Chondrocyte (in vitro differentiated cells): ENCODE data around the gene FAM241B. TPM values are rescaled to one million over a fixed set of nuclear protein-coding genes. Genes with fewer than 3 reads are reported as not detected.

Source experiments
- DNase-seq: peaks from one replicate; pipeline ENCODE4 v3.0.0; 2021; ENCODE audit warnings: mixed read lengths, low spot score
- H3K27ac Mint-ChIP-seq: one replicate; pipeline ENCODE4 v1.8.0; 2021; ENCODE audit warnings: mild to moderate bottlenecking, moderate library complexity, mixed read lengths; ENCODE audit not compliant: unreplicated experiment
- H3K27me3 Mint-ChIP-seq: 2 replicates; pipeline ENCODE4 v1.8.0; 2021; ENCODE audit warnings: low read depth, mixed read lengths
- H3K36me3 Mint-ChIP-seq: 2 replicates; pipeline ENCODE4 v1.8.0; 2021; ENCODE audit warnings: low read depth, mixed read lengths
- H3K4me1 Mint-ChIP-seq: 2 replicates; pipeline ENCODE4 v1.8.0; 2021; ENCODE audit warnings: low read depth, mild to moderate bottlenecking, mixed read lengths
- H3K4me3 Mint-ChIP-seq: one replicate; pipeline ENCODE4 v1.8.0; 2021; ENCODE audit warnings: mild to moderate bottlenecking, moderate library complexity, mixed read lengths; ENCODE audit not compliant: unreplicated experiment
- H3K9me3 Mint-ChIP-seq: 2 replicates; pipeline ENCODE4 v1.8.0; 2021; ENCODE audit warnings: low read depth, mixed read lengths
- total RNA-seq: library from RNA; stranded (reverse); gene quantifications from 3 replicates; pipeline ENCODE4 v1.2.1, GENCODE V29; 2021
- TF ChIP-seq, protein P1 (sequence below): fragments of 200-600 bp; sonication (generic); IDR thresholded peaks from 2 replicates; pipeline ENCODE4 v1.5.0; 2021; ENCODE audit warnings: antibody characterized with exemption, mild to moderate bottlenecking, moderate library complexity

FAM241B gene
- total RNA-seq, 1 donor from 2014 or later, result 9.7 TPM

DNA sequence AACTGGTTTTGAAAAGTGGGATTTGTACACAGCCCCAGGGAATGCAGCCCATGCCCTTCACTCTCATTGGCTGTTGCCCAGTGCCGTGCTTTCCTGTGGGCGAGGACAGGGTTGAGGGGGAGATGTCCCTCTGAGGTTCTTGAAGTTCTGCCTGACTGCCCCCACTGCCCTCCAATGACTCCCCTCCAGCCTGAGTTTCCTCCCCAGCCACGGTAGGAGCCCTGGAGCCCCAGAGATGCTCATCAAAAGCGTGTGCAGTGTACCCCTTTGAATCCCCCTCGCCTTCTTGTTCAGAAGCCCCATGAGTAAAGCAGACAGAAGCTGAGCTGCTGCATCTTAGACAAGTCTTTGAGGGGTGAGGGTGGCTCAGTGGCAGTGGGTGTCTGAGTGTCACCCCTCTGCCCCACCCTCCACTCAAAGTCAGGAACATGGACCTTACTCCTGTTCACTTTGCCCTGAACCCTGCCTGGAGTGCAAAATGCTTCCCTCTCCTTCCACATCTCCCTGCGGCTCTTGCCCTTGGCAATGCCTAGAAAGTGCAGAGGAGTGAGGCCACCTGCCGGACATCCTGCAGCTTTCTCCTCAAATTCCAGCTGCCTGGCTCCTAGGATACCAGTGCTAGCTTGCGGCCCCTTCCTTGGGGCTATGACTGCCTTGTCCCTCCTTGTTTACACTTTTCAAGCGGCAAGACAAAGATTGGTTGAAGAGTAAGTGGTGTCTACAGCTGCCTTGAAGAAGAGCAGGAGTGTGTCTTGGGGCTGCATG is 19.9 kb downstream of the FAM241B start:
- peak; percentile 48 for DNase-seq
- no peak overlapping the region for H3K4me3 Mint-ChIP-seq
- no peaks in the 10 kb centered on the region for H3K27me3 Mint-ChIP-seq
- peaks cover 18% of the 10 kb centered on the region for H3K4me1 Mint-ChIP-seq
- no peaks in the 10 kb centered on the region for H3K36me3 Mint-ChIP-seq
- H3K9me3 Mint-ChIP-seq, result no peaks in the 10 kb centered on the region
- TF ChIP-seq, protein P1, sequence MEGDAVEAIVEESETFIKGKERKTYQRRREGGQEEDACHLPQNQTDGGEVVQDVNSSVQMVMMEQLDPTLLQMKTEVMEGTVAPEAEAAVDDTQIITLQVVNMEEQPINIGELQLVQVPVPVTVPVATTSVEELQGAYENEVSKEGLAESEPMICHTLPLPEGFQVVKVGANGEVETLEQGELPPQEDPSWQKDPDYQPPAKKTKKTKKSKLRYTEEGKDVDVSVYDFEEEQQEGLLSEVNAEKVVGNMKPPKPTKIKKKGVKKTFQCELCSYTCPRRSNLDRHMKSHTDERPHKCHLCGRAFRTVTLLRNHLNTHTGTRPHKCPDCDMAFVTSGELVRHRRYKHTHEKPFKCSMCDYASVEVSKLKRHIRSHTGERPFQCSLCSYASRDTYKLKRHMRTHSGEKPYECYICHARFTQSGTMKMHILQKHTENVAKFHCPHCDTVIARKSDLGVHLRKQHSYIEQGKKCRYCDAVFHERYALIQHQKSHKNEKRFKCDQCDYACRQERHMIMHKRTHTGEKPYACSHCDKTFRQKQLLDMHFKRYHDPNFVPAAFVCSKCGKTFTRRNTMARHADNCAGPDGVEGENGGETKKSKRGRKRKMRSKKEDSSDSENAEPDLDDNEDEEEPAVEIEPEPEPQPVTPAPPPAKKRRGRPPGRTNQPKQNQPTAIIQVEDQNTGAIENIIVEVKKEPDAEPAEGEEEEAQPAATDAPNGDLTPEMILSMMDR, result peak; percentile 41
- H3K27ac Mint-ChIP-seq, result no peak overlapping the region

DNA sequence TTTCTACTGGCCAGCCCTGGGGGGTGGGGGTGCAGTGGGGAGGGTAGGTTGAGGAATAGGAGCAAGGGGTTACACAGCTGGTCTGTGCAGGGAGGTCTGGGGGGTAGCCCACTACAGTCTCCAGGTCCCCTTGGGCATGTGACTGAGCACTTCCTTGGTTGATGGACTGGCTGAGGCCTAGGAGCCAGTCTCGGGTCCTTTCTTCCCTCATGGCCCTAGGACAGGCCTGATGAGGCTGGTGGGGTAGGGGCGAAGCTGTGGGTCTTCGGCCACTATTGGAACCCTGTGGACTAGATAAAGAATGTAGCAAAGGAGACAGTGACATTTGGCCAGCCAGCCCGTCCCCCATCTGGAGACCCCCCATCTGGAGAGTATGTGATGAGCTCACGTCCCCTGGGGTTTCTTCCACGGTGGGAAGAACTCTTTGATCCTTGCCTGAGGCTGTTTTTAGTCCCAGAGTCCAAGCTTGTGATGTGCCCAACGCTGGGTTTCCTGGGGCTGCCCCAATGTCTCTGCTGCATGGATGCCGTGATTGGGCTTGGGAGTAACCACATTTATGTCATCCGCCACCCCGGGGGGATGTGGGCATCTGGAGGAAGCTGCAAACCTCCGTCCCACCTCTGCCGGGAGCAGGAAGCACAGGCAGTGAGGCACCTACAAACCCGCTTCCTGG is 20.7 kb downstream of the FAM241B start:
- Mint-ChIP-seq H3K4me3 (no peak overlapping the region), H3K27ac (no peak overlapping the region), H3K4me1 (peaks cover 18% of the 10 kb centered on the region), H3K27me3 (no peaks in the 10 kb centered on the region), H3K36me3 (no peaks in the 10 kb centered on the region), H3K9me3 (no peaks in the 10 kb centered on the region)
- TF ChIP-seq, protein P1, result no peak
- DNase-seq, result peak; percentile 66

DNA sequence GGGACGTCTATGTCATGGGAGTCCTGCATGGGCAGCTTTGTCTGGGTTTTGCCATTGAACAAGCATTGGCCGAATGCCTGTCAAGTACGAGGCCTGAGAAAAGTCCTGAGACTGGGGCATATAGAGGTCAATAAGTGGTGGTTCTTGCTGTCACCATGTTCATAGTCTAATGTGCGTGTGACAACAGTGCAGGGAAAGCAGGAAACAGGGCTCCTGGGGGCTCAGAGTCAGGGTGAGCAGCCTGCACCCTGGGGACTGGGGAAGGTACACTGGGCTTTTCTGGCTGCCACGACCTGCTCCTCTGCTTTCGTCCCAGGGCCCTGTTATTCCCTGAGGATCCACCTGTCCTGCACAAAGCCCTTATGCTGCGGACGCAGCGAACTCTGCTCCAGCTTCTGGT is 21.3 kb downstream of the FAM241B start:
- Mint-ChIP-seq H3K9me3 (no peaks in the 10 kb centered on the region), H3K36me3 (no peaks in the 10 kb centered on the region), H3K4me1 (peaks cover 16% of the 10 kb centered on the region), H3K4me3 (no peak overlapping the region), H3K27me3 (no peaks in the 10 kb centered on the region), H3K27ac (no peak overlapping the region)
- DNase-seq, result peak; percentile 12
- TF ChIP-seq, protein P1, result no peak

DNA sequence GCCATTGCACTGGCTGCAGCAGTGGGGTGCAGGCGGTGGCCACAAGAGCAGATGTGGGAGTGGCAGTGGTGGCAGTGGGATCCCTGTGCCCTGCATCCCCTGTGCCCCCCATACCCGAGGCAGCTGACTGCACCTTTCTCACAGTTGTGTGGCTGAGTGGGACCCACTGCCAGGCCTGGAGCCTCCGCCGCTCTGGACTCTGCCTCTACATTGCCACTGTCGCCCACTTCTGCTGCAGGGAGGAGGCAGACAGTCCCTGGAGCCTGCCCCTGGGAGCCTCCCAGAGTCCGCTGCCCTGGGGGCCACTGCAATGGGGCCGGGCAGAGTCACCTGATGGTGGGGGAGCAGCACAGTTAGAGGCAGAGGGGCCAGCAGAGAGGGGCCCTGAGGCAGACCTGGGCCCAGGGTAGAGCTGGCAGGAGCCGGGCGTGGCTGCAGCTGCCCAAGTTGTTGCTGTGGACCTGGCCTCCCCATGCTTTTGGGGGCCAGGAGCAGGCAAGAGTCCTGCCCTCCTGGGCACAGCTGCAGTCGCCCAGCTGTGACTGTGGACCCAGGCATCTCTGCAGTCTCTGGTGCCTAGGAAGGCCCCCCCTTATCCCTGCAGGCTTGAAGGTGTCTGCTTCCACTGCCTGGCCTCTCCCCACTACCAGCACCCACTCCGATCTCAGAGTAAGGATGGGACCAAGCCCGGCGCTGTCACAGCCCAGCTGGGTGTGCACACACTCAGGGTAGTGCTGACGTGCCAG is 22.2 kb downstream of the FAM241B start:
- Mint-ChIP-seq H3K36me3 (no peaks in the 10 kb centered on the region), H3K27me3 (no peaks in the 10 kb centered on the region), H3K9me3 (no peaks in the 10 kb centered on the region), H3K27ac (no peak overlapping the region), H3K4me1 (peaks cover 15% of the 10 kb centered on the region), H3K4me3 (no peak overlapping the region)
- peak; percentile 82 for DNase-seq
- TF ChIP-seq, protein P1, result no peak

DNA sequence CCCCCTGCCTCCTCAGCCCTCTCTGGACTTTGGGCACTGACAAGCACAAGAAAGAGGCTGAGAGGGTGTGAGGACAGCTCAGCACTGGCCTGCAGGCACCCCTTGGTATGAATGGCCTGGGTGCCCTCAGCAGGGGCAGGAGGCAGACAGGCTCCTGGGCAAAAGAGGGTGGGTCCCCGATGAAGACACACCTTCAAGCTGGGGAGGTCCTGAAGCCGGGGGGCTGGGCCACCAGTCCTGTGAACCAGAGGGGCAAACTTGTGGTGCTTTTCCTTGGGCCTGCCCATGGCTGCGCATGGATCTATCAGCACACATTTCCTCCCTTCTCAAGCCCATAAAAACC is 22.8 kb downstream of the FAM241B start:
- Mint-ChIP-seq H3K4me1 (peaks cover 15% of the 10 kb centered on the region), H3K36me3 (no peaks in the 10 kb centered on the region), H3K9me3 (no peaks in the 10 kb centered on the region), H3K27me3 (peaks cover 1% of the 10 kb centered on the region), H3K27ac (no peak overlapping the region), H3K4me3 (no peak overlapping the region)
- DNase-seq, result peak; percentile 63
- TF ChIP-seq, protein P1, result no peak
